IPS DF 19.7 (cell line): ENCODE measurements around the gene USP50.
"Not testable (repeated sequence)": the region's sequence is repeated elsewhere in the genome, so short reads cannot be mapped to it uniquely, and the experiment has no call there.

Source experiments
- DNase-seq: peaks from one replicate; pipeline ENCODE4 v3.0.0-alpha.2; 2013; ENCODE audit warnings: low read depth, low spot score

Gene USP50

DNA sequence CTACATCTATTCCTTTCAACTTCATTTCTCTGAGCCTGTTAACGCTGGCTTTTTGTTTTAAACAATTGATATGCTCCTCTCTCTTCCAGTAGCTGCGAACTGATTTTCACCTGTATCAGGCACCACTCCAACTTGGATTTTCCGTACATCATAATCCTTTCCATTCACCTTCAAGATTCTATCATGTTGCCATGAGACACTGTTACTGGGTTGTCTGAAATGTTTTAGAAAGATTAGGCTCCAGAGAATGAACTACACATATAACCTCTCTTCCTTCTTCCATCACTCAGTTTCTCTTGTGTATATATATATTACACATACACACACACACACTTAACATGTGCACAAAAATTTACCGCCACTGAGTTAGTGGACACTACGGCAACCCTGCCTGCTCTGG is at the start of gene USP50:
USP50 (minus strand) TSS at position 101 of the 400 bp plus-strand sequence. CDS start 141 bp downstream, outside the sequence.
- DNase-seq: no peak

DNA sequence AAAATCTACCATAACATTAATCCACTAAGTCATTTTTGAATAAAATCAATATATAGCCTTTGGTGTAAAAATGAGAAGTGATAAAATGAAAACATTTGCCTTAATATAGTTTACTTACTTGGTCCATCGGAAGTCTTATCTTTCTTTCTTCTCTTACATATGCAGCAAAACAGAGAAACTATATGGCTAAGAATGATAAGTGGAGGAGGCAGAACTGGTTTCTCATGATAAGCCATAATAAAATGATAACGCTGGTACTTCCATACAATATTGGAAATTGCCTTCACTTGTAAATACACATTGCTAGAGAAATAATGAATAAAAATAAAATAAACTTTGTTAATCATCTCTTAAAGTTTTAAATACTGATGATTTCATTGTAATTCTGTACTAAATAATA is 47.8 kb upstream of the USP50 start:
- DNase-seq: no peak

DNA sequence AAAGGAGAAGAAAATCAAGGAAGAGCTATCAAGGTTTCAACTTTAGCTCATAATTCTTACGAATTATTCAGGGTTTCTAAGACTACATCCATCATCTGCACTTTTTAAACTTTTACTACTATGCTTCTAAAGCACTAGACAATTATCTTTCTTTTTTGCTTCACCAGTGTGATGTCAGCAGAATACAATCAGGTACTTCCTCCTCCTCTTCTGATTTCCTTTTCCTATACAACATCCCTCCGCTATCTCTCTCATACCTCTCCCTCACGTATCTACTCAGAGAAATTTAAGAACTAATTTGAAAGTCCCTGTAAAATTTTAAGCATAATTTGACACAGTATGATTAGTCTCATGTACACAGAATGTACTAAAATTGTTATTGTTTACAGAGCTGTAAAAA is 47.3 kb upstream of the USP50 start:
- DNase-seq: no peak

DNA sequence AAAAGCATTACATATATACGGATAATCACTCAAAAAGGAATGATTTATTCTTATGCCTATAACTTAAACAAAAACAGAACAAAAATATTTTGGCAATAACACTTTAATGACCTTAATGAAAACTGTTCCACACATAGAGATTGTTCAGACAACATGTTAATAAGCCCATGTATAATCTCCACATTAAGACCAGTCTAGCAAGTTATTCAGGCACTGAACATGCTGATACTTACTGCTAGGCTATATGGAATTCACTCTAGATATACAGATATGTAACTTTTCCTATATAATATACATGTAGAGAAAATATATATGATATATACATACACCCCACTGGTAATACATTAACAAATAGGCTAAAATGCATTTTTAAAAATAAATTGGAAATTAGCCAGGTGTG is 43.8 kb upstream of the USP50 start:
- no peak for DNase-seq

DNA sequence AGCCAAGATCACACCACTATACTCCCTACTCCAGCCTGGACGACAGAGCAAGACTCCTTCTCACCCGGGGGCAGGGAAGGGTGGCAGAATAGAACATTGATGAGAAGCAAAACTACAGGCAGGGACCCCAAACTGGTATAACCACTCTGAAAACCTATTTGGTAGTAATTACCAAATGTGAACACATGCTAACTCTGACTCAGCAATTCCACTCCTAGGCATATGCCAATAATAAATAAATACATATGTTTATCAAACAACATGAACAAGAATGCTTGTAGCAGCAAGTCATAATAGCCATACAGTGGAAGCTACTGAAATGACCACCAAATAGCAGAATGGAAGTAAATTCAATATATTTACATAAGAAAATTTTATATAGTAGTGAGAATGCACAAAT is 31.0 kb upstream of the USP50 start:
- no peak for DNase-seq

DNA sequence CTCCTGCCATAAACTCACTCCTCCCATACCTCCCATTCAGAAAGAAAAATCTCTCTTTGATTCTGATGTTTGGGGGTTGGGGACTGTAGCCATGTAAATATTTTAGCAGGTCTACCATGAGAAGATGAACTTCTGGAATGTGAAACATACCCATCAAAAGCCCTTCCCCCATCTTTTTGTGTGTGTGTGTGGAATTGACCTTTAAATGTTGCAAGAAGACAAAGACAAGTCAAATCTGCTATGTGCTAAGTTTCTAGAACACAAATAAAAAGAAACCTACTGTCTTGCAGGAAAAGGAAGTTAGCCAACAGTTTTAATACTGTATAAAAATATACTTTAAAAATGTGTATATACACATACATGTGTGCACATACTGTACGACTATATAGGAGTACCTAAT is 29.7 kb upstream of the USP50 start:
- no peak for DNase-seq

DNA sequence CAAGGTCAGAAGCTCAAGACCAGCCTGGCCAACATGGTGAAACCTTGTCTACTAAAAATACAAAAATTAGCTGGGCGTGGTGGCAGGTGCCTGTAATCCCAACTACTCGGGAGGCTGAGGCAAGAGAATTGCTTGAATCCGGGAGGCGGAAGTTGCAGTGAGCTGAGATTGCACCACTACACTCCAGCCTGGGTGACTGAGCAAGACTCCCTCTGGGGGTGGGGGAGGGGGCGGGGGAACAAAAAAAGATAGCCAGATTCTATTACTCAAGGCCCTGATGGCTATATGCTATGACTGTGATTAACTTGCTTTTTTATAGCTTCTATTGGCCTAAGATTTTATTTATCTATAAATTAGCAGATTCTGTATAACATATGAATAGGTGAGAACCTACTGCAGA is 27.4 kb upstream of the USP50 start:
- not testable (repeated sequence) for DNase-seq

DNA sequence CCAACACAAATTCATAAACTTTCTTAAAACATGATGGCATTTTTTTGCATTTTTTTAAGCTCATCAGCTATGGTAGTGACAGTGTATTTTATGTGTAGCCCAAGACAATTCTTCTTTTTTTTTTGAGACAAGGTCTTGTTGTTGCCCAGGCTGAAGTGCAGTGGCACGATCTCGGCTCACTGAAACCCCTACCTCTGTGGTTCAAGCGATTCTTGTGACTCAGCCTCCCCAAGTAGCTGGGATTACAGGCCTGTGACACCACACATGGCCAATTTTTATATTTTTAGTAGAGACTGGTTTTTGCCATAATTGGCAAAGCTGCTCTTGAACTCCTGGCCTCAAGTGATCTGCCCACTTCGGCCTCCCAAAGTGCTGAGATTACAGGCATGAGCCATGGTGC is 17.3 kb upstream of the USP50 start:
- DNase-seq: no peak

DNA sequence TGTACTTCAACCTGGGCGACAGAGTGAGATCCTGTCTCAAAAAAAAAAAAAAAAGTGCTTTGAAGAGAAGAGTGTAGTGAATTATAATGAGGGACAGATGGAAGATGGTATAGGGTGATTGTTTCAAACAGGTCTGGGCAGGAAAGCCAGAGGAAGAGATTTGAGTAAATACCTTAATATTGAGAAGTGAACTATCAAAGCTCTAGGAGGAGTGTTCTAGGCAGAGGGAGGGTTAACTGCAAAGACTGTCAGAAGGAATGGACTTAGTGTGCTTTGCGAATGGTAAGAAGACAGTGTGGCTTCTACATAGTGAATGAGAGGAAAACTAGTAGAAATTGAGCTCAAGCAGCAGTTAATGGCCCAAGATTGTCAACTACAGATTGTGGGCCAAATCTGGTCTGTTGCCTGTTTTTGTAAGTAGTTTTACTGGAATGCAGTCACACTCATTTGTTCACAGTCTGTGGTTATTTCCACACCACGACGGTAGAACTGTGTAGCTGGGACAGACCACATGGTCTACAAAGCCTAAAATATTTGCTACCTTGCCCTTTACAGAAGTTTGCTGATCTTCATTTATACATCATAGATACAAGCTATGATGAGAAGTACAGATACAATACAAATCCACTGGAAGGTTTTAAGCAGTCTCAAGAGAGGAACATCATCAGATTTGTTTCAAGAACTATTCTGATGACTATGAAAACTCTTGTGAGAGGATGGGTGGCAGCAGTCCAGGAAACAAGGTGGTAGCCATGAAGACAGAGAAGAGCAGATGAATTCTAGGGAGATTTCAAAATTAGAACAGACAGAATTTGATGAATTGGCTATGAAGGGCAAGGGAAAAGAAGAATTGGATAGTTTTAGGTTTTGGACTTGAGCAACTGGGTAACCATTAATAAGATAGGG is 16.5 kb upstream of the USP50 start:
- no peak for DNase-seq

DNA sequence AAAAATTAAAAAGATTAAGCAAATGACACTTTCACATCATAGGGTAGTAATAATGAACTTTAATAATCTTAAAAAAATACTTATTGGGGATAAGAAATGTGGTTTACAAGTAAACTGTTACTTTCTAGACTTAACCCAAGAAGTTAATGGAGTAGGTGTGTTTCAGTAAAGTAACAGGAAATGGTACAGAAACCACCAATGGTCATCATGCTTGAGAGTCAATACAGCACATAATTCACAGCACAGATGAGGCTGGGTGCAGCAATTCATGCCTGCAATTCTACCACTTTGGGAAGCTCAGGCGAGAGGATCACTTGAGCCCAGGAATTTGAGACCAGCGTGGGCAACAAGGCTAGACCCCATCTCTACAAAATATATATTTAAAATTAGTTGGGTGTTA is 11.5 kb upstream of the USP50 start:
- DNase-seq: no peak

DNA sequence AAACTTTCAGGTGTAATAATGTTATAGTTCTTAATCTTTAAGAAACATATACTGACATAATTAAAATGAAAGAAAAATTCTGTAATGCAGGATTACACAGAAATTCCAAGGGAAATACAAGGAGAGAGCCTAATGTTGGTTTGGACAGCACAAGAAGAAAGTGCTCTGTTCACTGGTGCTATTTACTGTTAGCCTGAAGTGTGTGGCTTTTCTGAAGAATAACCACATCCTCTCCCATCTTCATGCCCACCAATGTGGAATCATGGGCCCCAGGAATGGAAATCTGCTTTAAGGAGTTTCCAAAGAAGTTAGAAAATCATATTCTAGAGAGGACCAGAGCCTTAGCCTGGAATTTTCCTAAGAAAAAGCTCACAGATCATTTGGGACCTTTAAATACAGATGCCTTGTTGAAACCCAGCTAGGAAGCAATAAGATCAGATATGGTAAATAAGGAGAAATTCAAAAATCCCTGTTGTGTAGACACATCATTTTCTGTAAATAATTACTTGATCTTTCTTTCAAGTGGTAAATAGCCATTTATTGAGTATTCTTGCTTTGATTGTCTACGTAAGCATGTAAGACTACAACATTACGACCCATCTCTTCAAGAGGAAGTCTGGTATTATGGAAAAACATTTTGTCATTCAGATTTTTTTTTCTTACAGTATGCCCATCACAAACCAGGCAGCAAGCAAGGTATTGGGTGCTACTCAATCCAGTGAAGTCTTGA is 10.3 kb upstream of the USP50 start:
- no peak for DNase-seq

DNA sequence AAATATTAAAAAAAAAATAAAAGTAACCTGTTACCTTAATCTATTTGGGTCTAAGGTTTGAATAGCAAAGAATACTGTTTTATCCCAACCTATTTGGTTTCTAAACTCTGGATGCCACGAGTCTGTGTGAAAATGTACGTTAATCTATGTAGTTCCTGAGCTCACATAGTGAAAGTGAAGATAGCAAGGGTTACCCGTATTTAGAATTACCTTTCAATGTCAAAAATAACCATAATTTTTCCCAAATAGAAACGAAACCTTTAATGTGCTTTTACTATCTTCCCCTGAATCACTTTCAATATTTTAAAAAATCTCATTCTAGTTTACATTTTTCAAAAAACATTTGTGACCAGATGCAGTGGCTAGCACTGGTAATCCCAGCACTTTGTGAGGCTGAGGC is 5.8 kb upstream of the USP50 start:
- no peak for DNase-seq

DNA sequence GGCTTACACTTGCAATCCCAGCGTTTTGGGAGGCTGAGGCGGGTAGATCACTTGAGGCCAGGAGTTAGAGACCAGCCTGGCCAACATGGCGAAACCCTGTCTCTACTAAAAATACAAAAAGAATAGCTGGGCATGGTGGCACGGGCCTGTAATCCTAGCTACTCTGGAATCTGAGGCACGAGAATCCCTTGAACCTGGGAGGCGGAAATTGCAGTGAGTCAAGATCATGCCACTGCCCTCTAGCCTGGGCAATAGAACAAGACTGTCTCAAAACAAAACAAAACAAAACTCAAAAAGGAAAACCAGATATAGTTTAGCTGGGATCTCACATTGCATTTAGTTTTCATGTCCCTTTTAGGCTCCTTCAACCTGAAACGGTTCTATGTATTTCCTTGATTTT is 2.9 kb upstream of the USP50 start:
- DNase-seq: no peak

DNA sequence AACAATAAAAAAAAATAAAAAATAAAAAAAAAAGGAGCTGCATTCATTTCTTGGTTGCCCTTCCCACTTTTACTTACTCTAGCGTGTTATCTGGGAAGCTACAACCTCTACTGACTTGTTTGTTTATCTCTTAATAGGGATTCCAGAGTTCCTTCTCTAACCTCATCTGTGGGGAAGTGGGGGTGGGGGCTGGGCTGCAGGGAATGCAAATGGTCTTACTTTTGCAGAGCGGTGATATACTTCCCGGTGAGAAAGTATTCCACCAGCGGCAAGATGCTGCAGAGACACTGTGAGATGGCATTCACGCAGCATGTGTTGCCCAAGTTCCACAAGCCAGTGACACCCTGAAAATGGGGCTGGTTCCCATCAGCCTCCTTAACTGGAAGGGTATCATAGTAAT is 2.1 kb downstream of the USP50 start:
- no peak for DNase-seq

DNA sequence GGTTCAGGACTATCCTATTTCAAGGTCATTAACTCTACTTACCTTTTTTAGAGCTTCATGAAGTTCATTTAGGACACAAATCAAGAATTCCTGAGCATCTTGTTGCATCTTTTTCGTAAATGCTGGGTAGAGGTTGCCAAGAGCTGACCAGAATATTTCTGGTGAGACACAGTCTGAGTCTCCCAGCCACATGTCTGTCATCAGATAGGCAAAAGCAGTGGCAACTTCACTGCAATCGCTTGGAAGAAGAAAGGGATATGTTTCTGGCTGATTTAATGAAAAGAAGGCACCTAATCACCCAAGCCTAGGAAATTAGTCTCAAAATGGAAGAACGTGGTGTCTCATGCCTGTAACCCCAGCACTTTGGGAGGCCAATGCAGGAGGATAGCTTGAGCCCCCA is 2.9 kb downstream of the USP50 start:
- DNase-seq: no peak

DNA sequence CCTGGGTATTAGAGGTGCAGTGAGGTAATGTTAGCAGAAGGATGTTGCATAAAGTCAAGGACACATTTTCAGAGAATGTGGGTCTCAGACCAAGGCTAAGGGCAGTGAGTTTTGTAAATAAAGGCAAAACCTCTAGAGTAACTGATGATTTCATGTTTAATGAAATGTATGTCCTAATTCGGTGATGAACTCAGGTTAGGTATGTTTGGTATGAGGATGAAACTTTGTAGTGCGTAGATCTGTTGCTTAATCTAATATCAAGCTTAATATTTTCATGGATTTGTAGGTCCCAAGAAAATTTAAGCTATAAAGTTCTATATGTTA is 3.6 kb downstream of the USP50 start:
- no peak for DNase-seq

DNA sequence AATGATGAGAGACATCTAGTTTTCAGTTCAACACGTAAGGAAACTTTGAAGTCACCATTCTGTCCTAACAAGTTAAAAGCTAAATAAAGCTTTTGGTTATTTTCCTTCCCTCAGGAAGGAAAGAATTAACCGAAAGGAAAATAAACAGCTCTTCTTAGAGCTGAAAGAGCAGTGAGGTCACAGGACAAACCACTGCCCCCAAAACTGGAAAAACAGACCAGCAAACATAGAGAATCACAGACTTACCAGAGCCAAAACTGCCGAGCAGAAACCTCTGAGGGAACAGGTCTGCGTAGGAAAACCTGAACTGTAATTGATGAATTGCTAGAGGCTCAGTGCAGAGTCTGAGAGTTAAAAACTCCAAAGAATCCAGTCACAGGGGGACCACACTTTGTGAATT is 14.7 kb downstream of the USP50 start:
- DNase-seq: no peak

DNA sequence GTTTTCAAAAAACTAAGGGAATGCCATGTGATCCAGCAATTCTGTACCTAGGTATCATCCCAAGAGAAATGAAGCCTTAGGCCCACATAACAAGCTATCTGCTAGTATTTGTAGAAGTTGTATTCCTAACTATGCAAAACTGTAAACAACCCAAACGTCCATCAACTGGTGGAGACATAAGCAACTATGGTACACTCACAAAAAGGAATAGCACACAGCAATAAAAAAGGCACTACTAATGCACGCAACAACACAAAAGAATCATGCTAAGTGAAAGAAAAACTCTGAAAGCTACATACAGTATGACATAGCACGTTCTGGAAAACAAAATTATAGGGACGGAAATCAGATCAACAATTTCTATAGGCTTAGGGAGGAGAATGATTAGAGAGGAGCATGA is 15.3 kb downstream of the USP50 start:
- DNase-seq: no peak

DNA sequence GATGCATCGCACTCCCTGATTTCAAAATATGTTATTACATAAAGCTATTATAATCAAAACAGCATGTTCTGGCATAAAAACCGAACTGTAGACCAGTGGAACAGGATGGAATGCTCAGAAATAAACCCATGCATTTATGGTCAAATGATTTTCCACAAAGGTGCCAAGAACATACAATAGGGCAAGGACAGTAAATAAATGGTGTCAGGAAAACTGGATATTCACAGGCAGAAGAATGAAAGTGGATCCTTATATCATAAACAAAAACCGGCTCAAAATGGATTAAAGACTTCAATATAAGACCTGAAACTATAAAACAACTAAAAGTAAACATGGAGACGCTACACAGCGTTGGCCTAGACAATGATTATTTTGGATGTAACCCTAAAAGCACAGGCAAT is 22.6 kb downstream of the USP50 start:
- DNase-seq: no peak

DNA sequence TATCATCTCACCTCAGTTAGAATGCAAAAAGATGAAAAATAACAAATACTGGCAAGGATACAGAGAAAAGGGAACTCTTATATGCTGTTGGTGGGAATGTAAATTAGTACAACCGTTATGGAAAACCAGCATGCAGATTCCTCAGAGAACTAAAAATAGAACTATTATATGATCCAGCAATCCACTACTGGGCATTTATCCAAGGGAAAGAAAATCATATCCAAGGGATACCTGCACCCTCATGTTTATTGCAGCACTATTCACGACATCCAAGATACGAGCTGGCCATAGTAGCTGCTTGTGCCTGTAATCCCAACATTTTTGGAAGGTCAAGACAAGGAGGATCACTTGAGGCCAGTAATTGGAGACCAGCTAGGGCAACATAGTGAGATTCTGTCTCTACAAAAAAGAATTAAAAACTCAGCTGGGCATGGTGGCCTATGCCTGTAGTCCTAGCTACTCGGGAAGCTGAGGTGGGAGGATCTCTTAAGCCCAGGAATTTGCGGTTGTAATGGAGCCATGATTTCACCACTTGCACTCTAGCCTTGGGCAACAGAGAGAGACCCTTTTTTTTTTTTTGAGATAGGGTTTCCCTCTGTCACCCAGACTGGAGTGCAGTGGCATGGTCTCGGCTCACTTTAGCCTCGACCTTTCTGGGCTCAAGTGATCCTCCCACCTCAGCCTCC is 26.6 kb downstream of the USP50 start:
- DNase-seq: no peak

DNA sequence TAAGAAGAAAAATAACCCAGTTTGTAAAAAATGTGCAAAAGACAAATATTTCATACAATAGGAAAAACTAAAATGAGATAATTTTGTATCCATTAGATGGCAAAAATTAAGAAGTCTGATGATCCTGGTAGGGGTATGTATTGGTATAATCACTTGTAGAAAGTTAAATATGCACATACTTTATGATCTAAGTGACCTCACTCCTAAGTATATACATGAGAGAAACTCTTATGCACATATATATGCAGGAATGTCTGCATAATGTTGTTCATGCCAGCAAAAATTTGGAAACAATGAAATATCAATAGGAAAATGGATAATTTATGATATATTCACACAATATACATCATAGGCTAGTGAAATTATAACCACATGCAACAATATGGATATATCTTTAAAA is 33.5 kb downstream of the USP50 start:
- no peak for DNase-seq

DNA sequence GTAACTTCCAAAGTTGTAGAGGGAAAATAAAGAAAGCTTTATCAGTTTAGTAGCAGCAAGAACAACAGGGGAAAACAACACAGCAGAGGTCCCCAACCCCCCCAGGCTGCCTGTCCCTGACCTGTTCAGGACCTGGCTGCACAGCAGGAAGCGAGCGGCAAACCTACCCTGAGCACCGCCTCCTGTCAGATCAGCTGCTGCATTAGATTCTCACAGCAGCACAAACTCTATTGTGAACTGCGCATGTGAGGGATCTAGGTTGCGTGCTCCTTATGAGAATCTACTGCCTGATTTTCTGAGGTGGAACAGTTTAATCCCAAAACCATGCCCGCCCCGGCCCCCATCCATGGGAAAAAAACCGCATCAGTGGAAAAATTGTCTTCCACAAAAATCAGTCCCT is 40.3 kb downstream of the USP50 start:
- no peak for DNase-seq

DNA sequence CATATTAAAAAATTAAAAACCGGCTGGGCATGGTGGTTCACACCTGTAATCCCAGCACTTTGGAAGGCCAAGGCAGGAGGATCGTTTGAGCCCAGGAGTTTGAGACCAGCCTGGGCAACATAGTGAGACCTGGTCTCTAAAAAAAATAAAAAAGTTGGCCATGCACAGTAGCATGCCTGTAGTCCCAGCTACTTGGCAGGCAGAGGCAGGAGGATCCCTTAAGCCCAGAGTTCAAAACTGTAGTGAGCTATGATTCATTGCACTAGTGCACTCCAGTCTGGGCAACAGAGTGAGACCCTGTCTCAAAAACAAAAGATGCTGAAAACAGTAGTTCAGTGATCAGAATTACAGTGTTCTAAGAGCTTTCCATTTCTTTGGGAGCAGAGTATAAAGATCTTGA is 40.8 kb downstream of the USP50 start:
- DNase-seq: not testable (repeated sequence)
